NCI-H524 treated with DMSO at 0.1 percent for 48 hours (cell line): Measurements from ENCODE around the gene LMOD1.

Source experiments
- DNase-seq: peaks from one replicate; lab custom pipeline; 2025; lab: John Stamatoyannopoulos, UW

LMOD1 gene

GRCh38 chr1:201891451-201892045 is 54.8 kb downstream of the LMOD1 start:
- no peak for DNase-seq

DNA sequence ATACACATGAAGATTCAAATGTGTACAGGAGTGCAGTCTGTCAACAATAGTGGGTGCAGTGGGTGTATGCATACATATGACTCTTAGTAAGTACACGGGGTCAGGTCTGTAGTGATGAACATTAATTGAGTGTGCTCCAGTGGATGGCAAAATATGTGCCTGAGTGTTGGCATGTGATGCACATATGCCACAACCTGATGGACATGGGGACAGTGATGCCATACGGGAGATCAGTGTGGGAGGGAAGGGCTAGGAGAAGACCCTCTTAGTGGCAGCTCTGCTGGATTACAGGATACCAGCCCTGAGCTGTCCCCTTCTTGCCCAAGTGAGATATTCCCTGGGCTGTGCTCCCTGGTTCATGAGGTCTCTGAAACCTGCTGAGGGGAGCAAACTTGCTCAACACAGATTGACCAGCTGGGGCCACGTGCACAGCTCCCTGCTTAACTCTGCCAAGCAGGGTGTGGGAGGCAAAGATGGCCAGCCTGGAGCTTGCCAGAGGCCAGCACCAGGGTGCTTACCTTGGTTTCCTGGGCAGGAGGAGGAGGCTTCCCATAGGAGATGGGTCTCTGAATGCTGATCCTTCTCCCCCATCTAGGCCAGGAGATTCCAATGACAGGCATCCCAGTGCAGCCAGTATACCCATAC is 55.4 kb downstream of the LMOD1 start:
- DNase-seq: no peak

- DNase-seq: no peak
Measured at GRCh38 chr1:201890223-201890622, 56.1 kb downstream of the LMOD1 start.

DNA sequence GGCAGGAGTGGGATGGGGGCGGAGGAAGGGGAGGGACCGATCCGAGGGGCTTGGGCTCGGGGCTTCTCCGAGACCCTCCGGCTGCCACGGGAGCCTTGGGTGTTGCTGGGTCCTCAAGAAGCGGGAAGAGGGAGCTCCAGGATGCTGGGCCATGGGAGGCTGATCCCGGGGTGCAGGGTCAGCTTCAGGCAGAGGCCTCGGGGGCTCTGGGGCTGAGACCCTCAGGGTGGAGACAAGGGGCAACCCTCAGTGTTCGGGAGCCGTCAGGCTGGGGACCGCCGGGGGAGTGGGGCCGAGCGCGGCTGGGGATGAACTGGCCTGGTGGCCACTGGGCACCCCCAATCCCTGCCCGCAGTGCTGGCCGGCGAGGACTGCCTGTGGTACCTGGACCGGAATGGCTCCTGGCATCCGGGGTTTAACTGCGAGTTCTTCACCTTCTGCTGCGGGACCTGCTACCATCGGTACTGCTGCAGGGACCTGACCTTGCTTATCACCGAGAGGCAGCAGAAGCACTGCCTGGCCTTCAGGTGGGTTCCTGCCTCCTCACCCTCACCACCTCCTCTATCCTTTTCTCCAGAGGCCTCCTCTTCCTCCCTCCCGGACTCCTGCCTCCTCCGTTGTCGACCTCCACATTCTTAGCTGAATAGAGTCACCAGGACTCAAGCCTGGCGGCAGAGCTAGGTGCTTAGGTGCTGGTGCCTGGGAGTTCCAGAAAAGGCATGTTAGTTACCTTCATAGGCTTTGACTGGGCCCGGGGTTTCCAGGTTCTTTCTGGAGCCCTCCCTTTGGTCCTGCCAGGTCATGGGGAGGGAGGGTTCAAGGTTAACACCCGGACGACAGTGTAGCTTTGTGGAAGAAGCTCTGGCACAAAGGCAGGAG is 57.0 kb downstream of the LMOD1 start:
- DNase-seq: no peak

- DNase-seq: no peak
Measured at GRCh38 chr1:201888282-201889089, 57.9 kb downstream of the LMOD1 start, which contains the start of gene SHISA4. SHISA4 (plus strand) TSS chr1:201888898; CDS start chr1:201888995, 97 bp downstream.

DNA sequence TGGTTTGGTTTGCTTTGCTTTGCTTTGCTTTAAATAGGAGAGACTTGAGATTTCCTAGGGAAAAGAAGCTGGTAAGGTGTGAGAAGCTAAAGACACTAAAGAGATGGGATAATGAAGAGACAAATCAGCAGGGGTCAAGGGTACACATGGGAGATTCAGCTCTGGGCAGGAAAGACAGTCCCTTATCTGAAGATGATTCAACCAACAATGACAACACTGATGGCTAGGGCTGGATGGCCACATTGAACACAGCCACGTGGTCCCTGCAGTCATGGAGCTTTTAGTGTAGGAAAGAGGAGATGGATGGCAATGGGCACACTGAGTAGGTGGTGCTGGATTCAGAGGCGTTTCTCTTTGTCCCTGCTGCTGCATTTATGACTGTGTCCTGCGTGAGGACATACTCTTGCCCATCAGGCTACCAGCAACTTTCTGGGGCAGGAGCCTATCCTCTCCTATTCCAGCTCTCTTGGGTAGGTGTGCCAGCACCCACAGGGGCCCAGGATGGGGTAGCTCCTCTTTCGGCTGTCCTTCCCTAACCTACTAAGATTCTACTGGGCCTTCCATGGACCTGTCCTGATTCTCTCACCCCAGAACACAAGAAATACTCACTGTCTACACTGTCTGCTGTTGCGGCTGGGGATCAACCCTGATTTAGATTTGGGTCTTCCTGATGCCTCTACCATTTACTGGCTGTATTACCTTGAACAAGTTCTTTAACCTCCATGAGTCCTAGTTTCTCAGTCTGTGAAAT is 59.1 kb downstream of the LMOD1 start:
- no peak for DNase-seq

- DNase-seq: no peak
Measured at GRCh38 chr1:201886103-201886885, 60.1 kb downstream of the LMOD1 start.

DNA sequence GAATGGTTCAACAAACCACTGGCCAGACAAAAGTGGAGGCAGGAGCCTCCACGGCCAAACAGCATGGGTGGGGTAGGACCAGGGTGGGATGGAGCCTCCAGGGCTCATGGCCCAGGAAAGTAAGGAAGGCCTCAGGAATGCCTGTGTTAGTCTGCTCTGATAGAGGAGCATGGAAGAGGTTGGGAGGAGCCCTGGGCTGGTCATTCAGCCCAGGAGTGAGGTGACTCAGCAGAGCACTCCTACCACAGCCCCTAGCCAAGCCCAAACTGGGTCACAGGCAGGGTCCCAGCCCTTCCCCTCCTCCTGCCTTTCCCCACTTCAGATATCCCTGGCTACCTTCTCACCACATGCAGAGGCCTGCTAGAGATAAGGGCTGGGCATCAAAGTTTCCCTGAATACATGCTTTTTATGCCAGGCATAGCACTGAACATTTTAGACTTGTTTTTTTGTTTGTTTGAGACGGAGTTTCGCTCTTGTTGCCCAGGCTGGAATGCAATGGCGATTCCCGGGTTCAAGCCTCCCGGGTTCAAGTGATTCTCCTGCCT is 60.7 kb downstream of the LMOD1 start:
- no peak for DNase-seq

- DNase-seq: no peak
Measured at GRCh38 chr1:201884425-201884824, 61.9 kb downstream of the LMOD1 start.

DNA sequence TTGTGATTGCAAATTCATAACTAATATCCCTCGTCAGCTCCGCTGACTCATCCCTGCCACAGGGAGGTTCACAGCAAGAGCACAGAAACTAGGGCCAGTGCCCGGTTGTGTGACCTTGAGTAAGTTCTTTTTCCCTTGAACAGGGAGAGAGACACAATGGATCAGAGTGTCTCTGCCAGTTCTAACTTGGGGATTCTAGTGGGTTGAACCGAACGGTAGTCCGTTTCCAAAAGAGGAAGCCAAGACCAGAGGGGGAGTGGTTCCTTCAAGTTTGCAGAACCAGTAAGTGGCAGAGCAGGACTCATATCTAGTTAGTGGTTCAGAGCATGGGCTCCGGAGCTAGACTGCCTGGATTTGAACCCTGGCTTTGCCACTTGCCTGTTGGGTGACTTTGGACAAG is 62.6 kb downstream of the LMOD1 start:
- no peak for DNase-seq

- DNase-seq: no peak
Measured at GRCh38 chr1:201883266-201883665, 63.1 kb downstream of the LMOD1 start.

GRCh38 chr1:201882665-201883132 is 63.6 kb downstream of the LMOD1 start:
- DNase-seq: no peak

- DNase-seq: no peak
Measured at GRCh38 chr1:201881617-201882016, 64.7 kb downstream of the LMOD1 start.

DNA sequence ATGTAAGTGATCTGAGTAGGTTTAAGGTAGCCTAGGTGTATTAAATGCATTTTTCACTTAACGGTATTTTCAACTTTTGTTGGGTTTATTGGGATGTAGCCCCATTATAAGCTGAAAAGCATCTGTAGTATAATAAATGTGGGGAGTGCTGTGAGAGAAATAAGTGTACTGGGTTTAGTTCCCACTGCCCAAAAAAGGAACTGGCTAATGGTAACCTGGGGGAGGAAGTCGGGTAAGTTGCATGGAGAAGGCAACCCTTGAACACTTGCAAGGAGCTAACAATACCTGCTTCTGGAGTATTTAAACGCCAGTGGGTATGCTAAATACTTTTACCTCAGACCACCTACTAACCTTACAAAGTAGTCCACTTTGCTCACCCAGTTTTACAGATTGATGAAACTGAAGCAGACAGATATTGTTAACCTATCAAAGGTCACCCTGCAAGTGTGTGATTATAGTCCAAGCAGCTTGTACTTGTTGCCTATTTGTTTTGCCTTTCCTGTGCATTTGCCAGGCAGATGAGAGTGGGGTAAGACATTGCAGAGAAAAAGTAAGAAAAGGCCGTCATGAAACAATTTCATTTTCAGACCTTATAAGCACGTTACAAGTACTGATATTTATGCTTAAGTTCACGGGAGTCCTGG is 65.3 kb downstream of the LMOD1 start:
- DNase-seq: no peak

- no peak for DNase-seq
Measured at GRCh38 chr1:201877877-201878401, 68.4 kb downstream of the LMOD1 start.

DNA sequence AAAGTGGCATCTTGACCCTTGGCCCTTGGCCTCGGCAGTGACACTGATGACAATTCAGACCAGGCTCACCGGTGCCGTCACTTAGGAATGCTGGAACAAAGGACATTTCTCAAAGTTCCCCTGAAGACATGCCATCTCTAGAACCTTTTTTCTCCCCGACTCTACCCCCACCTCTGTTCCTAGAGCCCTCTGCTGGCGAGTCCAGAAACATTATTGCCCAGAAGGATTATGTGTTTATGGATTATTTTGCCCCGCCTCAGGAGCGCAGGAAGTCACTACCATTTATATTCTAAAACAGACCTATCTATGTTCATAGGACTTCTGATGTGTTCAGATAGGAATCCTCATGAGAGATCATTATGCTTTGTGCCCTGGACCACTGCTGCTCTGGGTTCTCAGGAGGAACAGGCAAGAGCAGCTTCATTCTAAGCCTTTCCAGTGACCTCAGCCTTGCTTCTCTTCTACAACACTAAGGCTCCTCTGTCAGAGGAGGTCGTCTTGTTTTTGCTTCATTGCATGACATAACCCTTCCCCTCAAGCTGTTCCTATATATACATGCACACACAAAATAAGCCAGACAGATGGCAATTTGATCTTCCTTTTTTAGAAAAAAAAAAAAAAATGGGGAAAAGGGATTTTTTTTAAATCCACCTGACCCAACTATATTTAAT is 70.1 kb downstream of the LMOD1 start:
- DNase-seq: no peak

- DNase-seq: no peak
Measured at GRCh38 chr1:201874672-201875071, 71.7 kb downstream of the LMOD1 start.

- DNase-seq: no peak
Measured at GRCh38 chr1:201870397-201870796, 76.0 kb downstream of the LMOD1 start.

DNA sequence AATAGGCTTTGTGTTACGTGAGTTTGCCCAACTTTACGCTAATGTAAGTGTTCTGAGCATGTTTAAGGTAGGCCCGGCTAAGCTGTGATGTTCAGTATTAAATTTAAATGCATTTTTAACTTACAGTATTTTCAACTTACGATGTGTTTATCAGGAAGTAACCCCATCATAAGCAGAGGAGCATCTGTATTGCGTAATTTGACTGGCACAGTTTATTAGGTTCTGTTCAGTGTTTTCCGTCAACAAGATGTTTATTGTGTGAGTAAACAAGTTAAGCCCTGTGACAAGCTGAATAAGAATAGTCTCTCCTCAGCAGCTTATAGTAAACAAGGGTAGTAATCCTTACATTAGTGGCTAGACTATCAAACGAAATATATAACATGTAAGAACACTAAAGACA is 84.9 kb downstream of the LMOD1 start:
- DNase-seq: no peak
